Measurements from ENCODE around the gene MSL3. TPM values are rescaled to one million over a fixed set of nuclear protein-coding genes. Genes with fewer than 3 reads are reported as not detected.

Gene MSL3
- total RNA-seq, 1 donor from 2014 or later: 25.5 TPM

- peaks cover 0 to 5% of the 10 kb centered on the region in 2 donors for H3K36me3 ChIP-seq
- H3K27me3 ChIP-seq: no peaks in the 10 kb centered on the region
- H3K9me3 ChIP-seq: no peaks in the 10 kb centered on the region
- intact Hi-C loops (cut with DNase I): no loop called here
- no peaks in the 10 kb centered on the region for H3K4me1 ChIP-seq
- TF ChIP-seq POLR2A (IDR thresholded peaks at IDR 0.05): no peak
- TF ChIP-seq CTCF (IDR thresholded peaks at IDR 0.05): no peak
- TF ChIP-seq POLR2AphosphoS5 (IDR thresholded peaks at IDR 0.05; ENCODE audit: insufficient read depth in 1 of 2, low read depth in 1 of 2): no peak
- no peak overlapping the region for H3K27ac ChIP-seq
- H3K4me3 ChIP-seq: no peak overlapping the region
- no peak for DNase-seq (ENCODE audit: extremely low spot score in 2 of 2)
Observed at GRCh38 chrX:11778230-11778629, 20.2 kb downstream of the MSL3 start.

- no peaks in the 10 kb centered on the region for H3K9me3 ChIP-seq
- no peak for DNase-seq (ENCODE audit: extremely low spot score in 2 of 2)
- intact Hi-C loops (cut with DNase I): no loop called here
- H3K4me1 ChIP-seq: no peaks in the 10 kb centered on the region
- no peaks in the 10 kb centered on the region for H3K36me3 ChIP-seq
- TF ChIP-seq CTCF (IDR thresholded peaks at IDR 0.05) (no peak), POLR2AphosphoS5 (IDR thresholded peaks at IDR 0.05; ENCODE audit: insufficient read depth in 1 of 2, low read depth in 1 of 2) (no peak), POLR2A (IDR thresholded peaks at IDR 0.05) (no peak)
- no peaks in the 10 kb centered on the region for H3K27me3 ChIP-seq
- no peak overlapping the region for H3K4me3 ChIP-seq
- H3K27ac ChIP-seq: no peak overlapping the region
Observed at GRCh38 chrX:11781133-11781532, 23.1 kb downstream of the MSL3 start.

- TF ChIP-seq CTCF (IDR thresholded peaks at IDR 0.05): no peak
- no peak for TF ChIP-seq POLR2A (IDR thresholded peaks at IDR 0.05)
- no peak for TF ChIP-seq POLR2AphosphoS5 (IDR thresholded peaks at IDR 0.05; ENCODE audit: insufficient read depth in 1 of 2, low read depth in 1 of 2)
- DNase-seq (ENCODE audit: extremely low spot score in 2 of 2): no peak
- H3K27me3 ChIP-seq: no peaks in the 10 kb centered on the region
- no peaks in the 10 kb centered on the region for H3K4me1 ChIP-seq
- no peaks in the 10 kb centered on the region for H3K36me3 ChIP-seq
- no peak overlapping the region for H3K27ac ChIP-seq
- no peak overlapping the region for H3K4me3 ChIP-seq
- H3K9me3 ChIP-seq: no peaks in the 10 kb centered on the region
- intact Hi-C loops (cut with DNase I): no loop called here
Observed at GRCh38 chrX:11781734-11782370, 23.8 kb downstream of the MSL3 start.

- Histone ChIP-seq H3K27me3 (no peaks in the 10 kb centered on the region), H3K36me3 (no peaks in the 10 kb centered on the region), H3K4me3 (no peak overlapping the region), H3K4me1 (no peaks in the 10 kb centered on the region), H3K9me3 (no peaks in the 10 kb centered on the region), H3K27ac (no peak overlapping the region)
- no peak for DNase-seq (ENCODE audit: extremely low spot score in 2 of 2)
- TF ChIP-seq POLR2AphosphoS5 (IDR thresholded peaks at IDR 0.05; ENCODE audit: insufficient read depth in 1 of 2, low read depth in 1 of 2): no peak
- TF ChIP-seq POLR2A (IDR thresholded peaks at IDR 0.05): no peak
- no peak for TF ChIP-seq CTCF (IDR thresholded peaks at IDR 0.05)
- intact Hi-C loops (cut with DNase I): no loop called here
Observed at GRCh38 chrX:11784543-11784942, 26.5 kb downstream of the MSL3 start.

- intact Hi-C loops (cut with DNase I): no loop called here
- DNase-seq (ENCODE audit: extremely low spot score in 2 of 2): no peak
- Histone ChIP-seq H3K9me3 (no peaks in the 10 kb centered on the region), H3K4me1 (no peaks in the 10 kb centered on the region), H3K27me3 (no peaks in the 10 kb centered on the region), H3K4me3 (no peak overlapping the region), H3K27ac (no peak overlapping the region), H3K36me3 (no peaks in the 10 kb centered on the region)
- TF ChIP-seq POLR2AphosphoS5 (IDR thresholded peaks at IDR 0.05; ENCODE audit: insufficient read depth in 1 of 2, low read depth in 1 of 2): no peak
- no peak for TF ChIP-seq CTCF (IDR thresholded peaks at IDR 0.05)
- TF ChIP-seq POLR2A (IDR thresholded peaks at IDR 0.05): no peak
Observed at GRCh38 chrX:11786862-11787261, 28.8 kb downstream of the MSL3 start.
